ENCODE data around the gene CHST8.

CHST8 gene

GRCh38 chr19:33780251-33780650, 158.5 kb downstream of the CHST8 start:
- Histone ChIP-seq H3K4me3 (no peak overlapping the region), H3K9ac (no peak overlapping the region), H3K36me3 (no peaks in the 10 kb centered on the region), H3K9me3 (replicated peaks in 1 of 11) (peaks cover 0 to 9% (median 0%) of the 10 kb centered on the region in 11 experiments; a peak in 7 of 22 replicates), H3K27me3 (peaks cover 0 to 12% (median 7%) of the 10 kb centered on the region in 11 experiments; a peak in 7 of 22 replicates), H3K27ac (no peak overlapping the region), H3K4me2 (0 out of 22 replicates have a peak overlapping the region, but pooled peaks of 1 of the 11 experiments have one; percentile 2), H4K20me1 (peaks cover 0 to 5% (median 0%) of the 10 kb centered on the region in 11 experiments; a peak in 3 of 22 replicates), H3K4me1 (peaks cover 0 to 22% (median 5%) of the 10 kb centered on the region in 10 experiments; a peak in 12 of 20 replicates)
- no peak for TF ChIP-seq Cebpa-rat (IDR thresholded peaks at IDR 0.05)

DNA sequence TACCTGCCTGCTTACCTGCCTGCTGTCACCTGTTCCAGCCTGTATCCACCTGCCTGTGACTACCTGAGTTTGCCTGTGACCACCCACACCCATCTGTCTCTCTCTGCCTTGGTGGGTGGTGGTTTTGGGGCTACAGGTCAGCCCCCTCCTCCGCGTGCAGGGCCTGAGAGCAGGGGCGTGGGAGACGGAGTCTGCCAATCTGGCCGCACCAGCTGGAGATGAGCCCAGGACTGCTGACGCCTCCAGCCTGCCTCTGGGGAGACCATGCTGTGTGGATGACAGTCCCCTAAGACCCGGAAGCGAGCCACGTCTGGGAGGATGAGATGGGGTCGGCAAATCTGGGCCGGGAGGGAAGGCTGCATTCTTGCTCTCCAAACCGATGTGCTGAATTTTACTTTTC, 159.0 kb downstream of the CHST8 start:
- Histone ChIP-seq H3K9me3 (replicated peaks in 1 of 11) (peaks cover 0 to 9% (median 0%) of the 10 kb centered on the region in 11 experiments; a peak in 7 of 22 replicates), H3K36me3 (no peaks in the 10 kb centered on the region), H3K4me2 (no peak overlapping the region), H4K20me1 (peaks cover 0 to 5% (median 0%) of the 10 kb centered on the region in 11 experiments; a peak in 2 of 22 replicates), H3K27ac (no peak overlapping the region), H3K4me1 (peaks cover 1 to 24% (median 6%) of the 10 kb centered on the region in 10 experiments; a peak in 15 of 20 replicates), H3K27me3 (peaks cover 0 to 12% (median 7%) of the 10 kb centered on the region in 11 experiments; a peak in 7 of 22 replicates), H3K9ac (no peak overlapping the region), H3K4me3 (no peak overlapping the region)
- TF ChIP-seq Cebpa-rat (IDR thresholded peaks at IDR 0.05) = no peak

DNA sequence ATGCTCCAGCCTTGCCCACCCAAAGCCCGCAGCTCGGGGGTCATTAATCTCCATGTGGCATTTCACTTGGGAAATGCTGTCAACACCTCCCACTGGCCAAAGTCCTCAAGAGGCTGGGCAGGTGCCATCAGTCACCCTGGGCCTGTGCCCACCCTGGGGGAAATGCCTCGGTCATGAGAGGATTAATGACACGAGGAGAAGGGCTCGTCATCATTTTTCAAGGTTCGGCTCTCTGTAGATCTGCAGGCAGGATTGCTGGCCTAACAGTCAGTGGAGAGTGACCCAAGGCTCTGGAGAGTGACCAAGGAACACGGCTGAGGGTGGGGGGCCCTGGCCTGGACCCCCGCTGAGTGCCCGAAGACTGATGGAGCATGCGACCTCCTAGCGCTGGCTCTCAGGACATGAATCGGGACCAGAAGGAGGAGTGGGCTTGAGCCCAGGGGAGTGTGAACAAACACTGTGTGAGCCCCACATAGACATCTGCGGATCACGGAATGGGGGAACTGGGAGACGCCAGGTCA, 159.7 kb downstream of the CHST8 start:
- Histone ChIP-seq H3K27me3 (peaks cover 0 to 12% (median 7%) of the 10 kb centered on the region in 11 experiments; a peak in 7 of 22 replicates), H3K27ac (no peak overlapping the region)

GRCh38 chr19:33781996-33782395, 160.2 kb downstream of the CHST8 start:
- no peak overlapping the region for H3K27ac ChIP-seq
- peaks cover 0 to 9% (median 0%) of the 10 kb centered on the region in 11 experiments; a peak in 7 of 22 replicates for H3K9me3 ChIP-seq (replicated peaks in 1 of 11)
- peaks cover 0 to 5% (median 0%) of the 10 kb centered on the region in 11 experiments; a peak in 2 of 22 replicates for H4K20me1 ChIP-seq
- H3K27me3 ChIP-seq = peaks cover 0 to 12% (median 7%) of the 10 kb centered on the region in 11 experiments; a peak in 7 of 22 replicates
- H3K36me3 ChIP-seq = no peaks in the 10 kb centered on the region
- no peak overlapping the region for H3K9ac ChIP-seq
- no peak overlapping the region for H3K4me3 ChIP-seq
- H3K4me1 ChIP-seq = peaks cover 3 to 27% (median 9%) of the 10 kb centered on the region in 10 experiments; a peak in 15 of 20 replicates
- H3K4me2 ChIP-seq = peak overlapping the region in 4 of 11 experiments; percentile 11 to 24 (median 15); a peak in 5 of 22 replicates
- TF ChIP-seq Cebpa-rat (IDR thresholded peaks at IDR 0.05) = no peak

More for the DNA sequence above, 159.7 kb downstream of the CHST8 start:
- no peak overlapping the region for H3K9ac ChIP-seq
- H3K4me2 ChIP-seq = peak overlapping the region in 4 of 11 experiments; percentile 11 to 24 (median 15); a peak in 4 of 22 replicates
- peaks cover 0 to 5% (median 0%) of the 10 kb centered on the region in 11 experiments; a peak in 2 of 22 replicates for H4K20me1 ChIP-seq
- H3K9me3 ChIP-seq (replicated peaks in 1 of 11) = peaks cover 0 to 9% (median 0%) of the 10 kb centered on the region in 11 experiments; a peak in 7 of 22 replicates
- no peak overlapping the region for H3K4me3 ChIP-seq
- no peak for TF ChIP-seq Cebpa-rat (IDR thresholded peaks at IDR 0.05)
- no peaks in the 10 kb centered on the region for H3K36me3 ChIP-seq
- H3K4me1 ChIP-seq = peaks cover 3 to 28% (median 9%) of the 10 kb centered on the region in 10 experiments; a peak in 15 of 20 replicates

- H3K27me3 ChIP-seq = no peaks in the 10 kb centered on the region
- no peaks in the 10 kb centered on the region for H3K36me3 ChIP-seq
- H3K27ac ChIP-seq = no peak overlapping the region
- H4K20me1 ChIP-seq = no peaks in the 10 kb centered on the region
- TF ChIP-seq Cebpa-rat (IDR thresholded peaks at IDR 0.05) = no peak
- no peak overlapping the region for H3K9ac ChIP-seq
- H3K4me3 ChIP-seq = no peak overlapping the region
- peaks cover 0 to 16% (median 6%) of the 10 kb centered on the region in 10 experiments; a peak in 12 of 20 replicates for H3K4me1 ChIP-seq
- no peak overlapping the region for H3K4me2 ChIP-seq
- peaks cover 0 to 9% (median 0%) of the 10 kb centered on the region in 11 experiments; a peak in 7 of 22 replicates for H3K9me3 ChIP-seq (replicated peaks in 1 of 11)
These were observed 162.7 kb downstream of the CHST8 start for GRCh38 chr19:33784432-33784831.

DNA sequence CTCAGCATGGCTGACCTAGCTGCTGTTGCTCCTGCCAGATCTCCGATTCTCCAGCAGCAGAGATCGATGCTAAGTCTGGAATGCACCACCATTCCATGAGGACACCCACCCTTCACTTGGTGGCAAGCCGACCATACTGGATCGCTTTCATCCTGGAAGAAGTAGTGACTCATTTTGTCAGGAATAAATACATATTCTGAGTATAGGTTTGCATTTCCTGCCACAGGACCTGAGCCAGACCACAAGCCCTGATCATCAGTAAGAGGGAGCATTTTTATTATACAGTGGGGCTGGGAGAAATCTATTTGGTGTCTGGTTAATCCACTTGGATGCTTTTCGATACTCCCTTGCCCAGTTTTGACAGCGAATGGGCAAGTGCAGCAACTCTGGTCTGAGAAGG, 164.0 kb downstream of the CHST8 start:
- peak overlapping the region in 7 of 11 experiments; percentile 5 to 42 (median 19); a peak in 7 of 22 replicates for H3K4me2 ChIP-seq

GRCh38 chr19:33788676-33789075, 166.9 kb downstream of the CHST8 start:
- H3K27ac ChIP-seq = no peak overlapping the region
- no peak overlapping the region for H3K4me3 ChIP-seq
- no peak for TF ChIP-seq Cebpa-rat (IDR thresholded peaks at IDR 0.05)
- H3K9me3 ChIP-seq (replicated peaks in 1 of 11) = no peaks in the 10 kb centered on the region
- H3K36me3 ChIP-seq = no peaks in the 10 kb centered on the region
- H4K20me1 ChIP-seq = no peaks in the 10 kb centered on the region
- no peak overlapping the region for H3K4me2 ChIP-seq
- peaks cover 0 to 17% (median 11%) of the 10 kb centered on the region in 10 experiments; a peak in 14 of 20 replicates for H3K4me1 ChIP-seq
- no peak overlapping the region for H3K9ac ChIP-seq
- H3K27me3 ChIP-seq = no peaks in the 10 kb centered on the region

More for the DNA sequence above, 164.0 kb downstream of the CHST8 start:
- Histone ChIP-seq H3K4me3 (no peak overlapping the region), H4K20me1 (no peaks in the 10 kb centered on the region), H3K4me1 (peaks cover 0 to 16% (median 6%) of the 10 kb centered on the region in 10 experiments; a peak in 12 of 20 replicates), H3K9ac (no peak overlapping the region), H3K27me3 (no peaks in the 10 kb centered on the region), H3K36me3 (no peaks in the 10 kb centered on the region), H3K9me3 (replicated peaks in 1 of 11) (peaks cover 0 to 9% (median 0%) of the 10 kb centered on the region in 11 experiments; a peak in 7 of 22 replicates), H3K27ac (no peak overlapping the region)
- no peak for TF ChIP-seq Cebpa-rat (IDR thresholded peaks at IDR 0.05)

DNA sequence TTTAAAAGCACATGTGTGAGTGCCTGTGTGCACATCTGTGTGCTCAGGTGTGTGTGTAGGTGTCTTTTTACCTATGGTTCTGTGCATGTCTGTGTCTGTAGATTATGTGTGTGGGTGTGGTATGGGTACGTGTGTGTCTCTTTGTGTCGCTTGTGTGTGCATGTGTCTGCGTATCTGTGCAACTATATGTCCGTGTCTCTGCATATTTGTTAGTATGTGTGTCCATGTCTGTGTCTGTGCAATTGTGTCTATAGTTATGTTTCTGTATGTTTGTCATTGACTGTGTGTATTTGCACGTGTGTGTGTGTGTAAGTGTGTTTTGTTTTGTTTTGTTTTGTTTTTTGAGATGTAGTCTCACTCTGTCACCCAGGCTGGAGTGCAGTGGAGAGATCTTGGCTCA, 167.6 kb downstream of the CHST8 start:
- H3K9me3 ChIP-seq (replicated peaks in 1 of 11) = no peaks in the 10 kb centered on the region
- no peaks in the 10 kb centered on the region for H3K27me3 ChIP-seq
- H3K9ac ChIP-seq = no peak overlapping the region
- H3K4me3 ChIP-seq = no peak overlapping the region
- H3K4me1 ChIP-seq = peaks cover 2 to 19% (median 14%) of the 10 kb centered on the region in 10 experiments
- no peak overlapping the region for H3K4me2 ChIP-seq
- TF ChIP-seq Cebpa-rat (IDR thresholded peaks at IDR 0.05) = no peak
- H4K20me1 ChIP-seq = no peaks in the 10 kb centered on the region
- no peaks in the 10 kb centered on the region for H3K36me3 ChIP-seq
- no peak overlapping the region for H3K27ac ChIP-seq

GRCh38 chr19:33794683-33795369, 173.1 kb downstream of the CHST8 start:
- H3K4me3 ChIP-seq = peak overlapping the region; percentile 76 to 94 (median 86)
- H3K9ac ChIP-seq = peak overlapping the region; percentile 95 to 100 (median 100)
- H3K9me3 ChIP-seq (replicated peaks in 1 of 11) = no peaks in the 10 kb centered on the region
- peak overlapping the region; percentile 78 to 96 (median 91) for H3K4me2 ChIP-seq
- no peak for TF ChIP-seq Cebpa-rat (IDR thresholded peaks at IDR 0.05)
- H3K36me3 ChIP-seq = peaks cover 0 to 13% (median 8%) of the 10 kb centered on the region in 11 experiments; a peak in 15 of 22 replicates
- H3K27me3 ChIP-seq = no peaks in the 10 kb centered on the region
- H3K27ac ChIP-seq = peak overlapping the region; percentile 89 to 100 (median 100)
- peaks cover 0 to 18% (median 15%) of the 10 kb centered on the region in 11 experiments; a peak in 15 of 22 replicates for H4K20me1 ChIP-seq
- H3K4me1 ChIP-seq = peaks cover 23 to 37% (median 32%) of the 10 kb centered on the region in 10 experiments

All from BLaER1 treated with 17β-estradiol and CSF1 and Interleukin-3, amounts not matched to agents 10 nM and 100 nM (cell line).